Activated CD8-positive, alpha-beta memory T cell treated with anti-CD3 and anti-CD28 coated beads for 36 hours (primary cell): Measurements from ENCODE around the gene DNAAF2. TPM values are rescaled to one million over a fixed set of nuclear protein-coding genes. Genes with fewer than 3 reads are reported as not detected.
"Not testable (repeated sequence)": the region's sequence is repeated elsewhere in the genome, so short reads cannot be mapped to it uniquely, and the experiment has no call there.

ENCODE experiments used
- CTCF ChIA-PET: fragments of 350-600 bp; sonication (Branson Sonifier 250); formaldehyde crosslinking; loops from one replicate; lab custom pipeline; 2021; ENCODE audit warnings: antibody characterized with exemption; lab: Charles Lee
- POLR2A ChIA-PET: fragments of 350-600 bp; sonication (Branson Sonifier 250); formaldehyde crosslinking; loops from one replicate; lab custom pipeline; 2021; ENCODE audit warnings: antibody characterized with exemption; lab: Charles Lee
- total RNA-seq, 2 experiments: library from RNA; stranded (reverse); gene quantifications; one replicate each; pipeline ENCODE4 v1.2.3, GENCODE V29; 2021

Gene DNAAF2
- total RNA-seq, result 10 to 100 TPM; 17.1 to 17.8 TPM

DNA sequence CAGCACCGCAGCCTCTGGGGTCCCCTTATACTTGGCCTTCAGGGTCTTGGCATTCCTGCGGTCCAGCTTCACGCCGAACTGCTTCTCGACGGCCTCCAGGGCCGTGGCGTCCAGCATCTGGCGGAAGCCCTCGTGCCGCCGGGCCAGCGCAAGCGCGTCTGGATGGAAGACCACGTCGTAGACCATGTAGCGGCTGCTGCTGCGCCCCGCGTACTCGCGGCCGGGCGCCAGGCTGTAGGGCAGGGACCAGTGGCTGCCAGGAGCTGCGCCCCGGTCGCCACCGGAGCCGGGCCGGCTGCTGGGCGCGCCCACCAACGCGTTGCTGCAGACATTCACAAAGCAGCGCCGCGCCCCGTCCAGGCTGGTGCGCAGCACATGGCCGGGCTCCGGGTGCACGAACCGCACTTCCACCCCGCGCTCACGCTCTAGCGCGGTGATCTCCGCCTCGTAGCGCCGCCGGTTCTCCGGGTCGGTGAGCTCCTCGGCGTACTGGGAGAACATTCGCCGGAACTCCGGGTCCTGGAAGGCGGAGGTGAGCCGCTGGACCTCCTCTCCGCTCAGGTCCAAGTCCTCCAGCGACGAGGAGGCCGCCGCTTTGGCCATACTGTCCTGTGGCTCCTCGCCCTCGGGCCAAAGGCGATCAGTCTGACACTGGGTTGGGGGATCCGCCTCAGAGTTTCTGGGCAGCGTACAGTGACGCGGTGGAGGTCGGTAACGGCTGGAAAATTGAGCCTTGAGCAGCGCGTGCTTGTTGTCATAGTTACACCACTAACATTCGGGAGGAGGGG is at the start of gene DNAAF2:
Gene DNAAF2, minus strand, starts transcription at position 698 of the 788 bp plus-strand sequence. Its CDS starts 95 bp downstream, at position 603.
- POLR2A ChIA-PET, result interaction anchor here (0.8 to 4.5 kb wide), 8 partner anchors 11 to 364 kb away, joined by 3 to 39 read pairs (median 6); partner anchors contain the start of genes KLHDC2, MGAT2, NEMF and RPL36AL
- CTCF ChIA-PET, result interaction anchor here (1.0 to 5.2 kb wide), 12 partner anchors 10 to 599 kb away, joined by 3 to 63 read pairs (median 5); partner anchors contain the start of genes KLHDC2, LRR1, MGAT2 and RPL36AL

- CTCF ChIA-PET, result no interaction called here
- POLR2A ChIA-PET, result no interaction called here
These were observed 44.2 kb upstream of the DNAAF2 start for GRCh38 chr14:49679271-49679670.

DNA sequence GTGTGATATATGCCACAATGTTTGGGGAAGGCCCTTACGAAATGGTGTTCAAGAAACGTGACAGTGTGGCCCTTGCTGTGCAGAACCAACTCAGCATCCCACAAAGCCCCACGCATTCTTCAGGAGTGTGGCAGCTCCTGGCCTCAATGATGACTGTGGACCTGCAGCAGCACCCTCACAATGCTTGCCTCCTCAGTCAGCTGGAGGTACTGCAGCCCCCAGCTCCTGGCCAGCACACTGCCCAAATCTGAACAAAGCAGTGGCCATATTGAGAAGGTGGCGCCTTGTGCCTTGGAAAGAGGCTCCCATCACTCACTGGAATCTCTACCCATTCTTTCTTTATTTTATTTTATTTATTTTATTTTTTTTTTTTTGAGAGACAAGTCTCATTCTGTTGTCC is 42.6 kb upstream of the DNAAF2 start:
- ChIA-PET CTCF (interaction anchor here (1.2 kb wide), 1 partner anchor 153 kb away, joined by 4 read pairs; no protein-coding TSS in a partner anchor), POLR2A (no interaction called here)

- ChIA-PET CTCF (no interaction called here), POLR2A (no interaction called here)
These were observed 38.5 kb upstream of the DNAAF2 start for GRCh38 chr14:49673586-49673985.

- POLR2A ChIA-PET, result interaction anchor here (0.6 kb wide), 1 partner anchor 134 kb away, joined by 3 read pairs; no protein-coding TSS in a partner anchor
- CTCF ChIA-PET, result interaction anchor here (0.6 to 1.0 kb wide), 2 partner anchors 16 to 20 kb away, joined by 5 to 9 read pairs; no protein-coding TSS in a partner anchor
These were observed 35.4 kb upstream of the DNAAF2 start for GRCh38 chr14:49670475-49670874.

DNA sequence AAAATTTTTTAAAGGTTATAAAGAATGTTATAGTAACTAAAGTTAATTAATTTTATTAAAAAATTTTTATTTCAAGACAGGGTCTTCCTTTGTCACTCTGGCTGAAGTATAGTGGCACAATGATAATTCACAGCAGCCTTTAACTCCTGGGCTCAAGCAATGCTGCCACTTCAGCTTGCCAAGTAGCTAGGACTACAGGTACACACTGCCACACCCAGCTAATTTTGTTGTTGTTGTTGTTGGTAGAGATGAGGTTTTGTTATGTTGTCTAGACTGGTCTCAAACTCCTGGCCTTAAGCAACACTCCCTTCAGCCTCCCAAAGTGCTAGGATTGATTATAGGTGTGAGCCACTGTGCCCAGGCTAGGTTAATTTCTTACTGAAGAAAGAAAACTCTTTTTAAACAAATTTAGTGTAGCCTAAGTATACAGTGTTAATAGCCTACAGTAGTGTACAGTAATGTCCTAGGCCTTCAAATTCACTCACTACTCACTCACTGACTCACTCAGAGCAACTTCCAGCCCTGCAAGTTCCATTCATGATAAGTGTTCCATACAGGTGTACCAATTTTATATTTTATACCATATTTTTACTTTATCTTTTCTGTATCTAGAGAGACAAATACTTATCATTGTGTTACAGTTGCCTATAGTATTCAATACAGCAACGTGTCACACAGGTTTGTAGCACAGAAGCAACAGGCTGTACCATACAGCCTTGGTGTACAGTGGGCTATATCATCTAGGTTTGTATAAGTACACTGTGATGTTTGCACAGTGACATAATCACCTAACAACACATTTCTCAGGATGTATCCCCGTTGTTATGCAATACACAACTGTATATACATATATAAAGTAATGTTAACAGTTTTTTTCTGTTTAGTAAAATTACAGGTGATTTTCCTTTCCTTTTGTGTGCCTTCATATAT is 24.7 kb upstream of the DNAAF2 start:
- POLR2A ChIA-PET, result no interaction called here
- CTCF ChIA-PET, result no interaction called here

GRCh38 chr14:49657500-49657899 is 22.5 kb upstream of the DNAAF2 start:
- CTCF ChIA-PET, POLR2A ChIA-PET: not testable (repeated sequence)

- ChIA-PET POLR2A (no interaction called here), CTCF (no interaction called here)
These were observed 19.5 kb upstream of the DNAAF2 start for GRCh38 chr14:49654511-49654910.

DNA sequence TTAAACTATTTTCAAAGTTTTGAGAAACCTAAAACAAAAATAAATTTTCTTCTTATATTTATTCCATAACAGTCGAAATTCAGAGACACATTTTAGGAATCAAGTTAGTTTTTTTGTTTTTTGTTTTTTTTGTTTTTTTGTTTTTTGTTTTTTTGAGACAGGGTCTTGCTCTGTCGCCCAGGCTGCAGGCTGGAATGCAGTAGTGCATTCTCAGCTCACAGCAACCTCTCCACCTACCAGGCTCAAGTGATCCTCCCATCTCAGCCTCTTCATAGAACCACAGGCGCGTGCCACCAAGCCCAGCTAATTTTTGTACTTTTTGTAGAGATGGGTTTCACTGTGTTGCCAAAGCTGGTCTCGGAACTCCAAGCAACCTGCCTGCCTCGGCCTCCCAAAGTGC is 18.5 kb upstream of the DNAAF2 start:
- CTCF ChIA-PET, result interaction anchor here (0.5 kb wide), 1 partner anchor 73 kb away, joined by 3 read pairs; no protein-coding TSS in a partner anchor
- POLR2A ChIA-PET, result no interaction called here

DNA sequence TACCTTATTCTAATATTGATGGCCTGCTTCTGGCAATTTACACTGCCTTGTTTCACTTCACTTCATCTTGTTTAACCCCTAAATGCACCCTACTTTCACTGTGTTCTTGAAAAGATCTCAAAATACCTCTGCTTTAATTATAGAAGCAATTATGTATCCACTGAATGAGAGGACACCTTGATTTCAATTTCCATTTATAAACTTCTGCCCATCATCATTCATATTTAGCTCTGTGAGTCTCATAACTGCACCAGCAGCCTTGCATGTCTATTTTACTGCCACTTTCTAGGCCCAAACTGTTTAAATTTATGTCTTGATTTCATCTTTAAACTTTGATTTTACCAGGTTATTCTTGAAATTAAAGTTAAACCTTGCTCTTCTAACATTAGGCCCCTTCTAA is 7.1 kb upstream of the DNAAF2 start:
- ChIA-PET CTCF (no interaction called here), POLR2A (no interaction called here)

GRCh38 chr14:49641697-49642129 is 6.7 kb upstream of the DNAAF2 start:
- ChIA-PET CTCF (no interaction called here), POLR2A (no interaction called here)

GRCh38 chr14:49640540-49641417 is 5.7 kb upstream of the DNAAF2 start:
- POLR2A ChIA-PET, result interaction anchor here (1.0 kb wide), 1 partner anchor 20 kb away, joined by 3 read pairs; the partner anchor contains the start of genes MGAT2 and RPL36AL
- CTCF ChIA-PET, result interaction anchor here (0.6 to 0.7 kb wide), 2 partner anchors 24 to 400 kb away, joined by 3 read pairs; no protein-coding TSS in a partner anchor

DNA sequence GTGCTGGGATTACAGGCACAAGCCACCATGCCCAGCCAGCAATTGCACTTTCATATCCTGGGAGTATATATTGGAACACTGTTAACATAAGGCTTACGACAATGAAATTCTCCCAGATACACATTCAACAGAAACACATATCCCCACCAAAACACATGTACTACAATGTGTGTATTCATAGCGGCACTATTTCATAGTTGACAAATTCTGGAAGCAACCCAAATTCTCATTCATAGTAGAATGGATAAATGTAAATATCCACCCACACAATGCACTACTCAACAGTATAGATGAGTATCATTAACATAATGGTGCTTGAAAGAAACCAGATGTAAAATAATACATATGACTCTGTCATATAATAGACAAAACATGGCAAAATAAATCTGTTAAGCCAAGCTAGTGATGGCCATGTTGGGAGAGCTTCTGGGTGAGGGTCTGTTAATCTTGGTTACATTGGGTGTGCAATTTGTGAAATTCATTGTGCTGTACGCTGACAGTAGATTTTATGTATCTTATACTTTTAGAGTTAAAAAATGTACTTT is 2.6 kb upstream of the DNAAF2 start:
- ChIA-PET POLR2A (no interaction called here), CTCF (interaction anchor here (1.9 kb wide), 1 partner anchor 17 kb away, joined by 4 read pairs; the partner anchor contains the start of genes MGAT2 and RPL36AL)

GRCh38 chr14:49636866-49637265 is 1.8 kb upstream of the DNAAF2 start:
- POLR2A ChIA-PET, result no interaction called here

DNA sequence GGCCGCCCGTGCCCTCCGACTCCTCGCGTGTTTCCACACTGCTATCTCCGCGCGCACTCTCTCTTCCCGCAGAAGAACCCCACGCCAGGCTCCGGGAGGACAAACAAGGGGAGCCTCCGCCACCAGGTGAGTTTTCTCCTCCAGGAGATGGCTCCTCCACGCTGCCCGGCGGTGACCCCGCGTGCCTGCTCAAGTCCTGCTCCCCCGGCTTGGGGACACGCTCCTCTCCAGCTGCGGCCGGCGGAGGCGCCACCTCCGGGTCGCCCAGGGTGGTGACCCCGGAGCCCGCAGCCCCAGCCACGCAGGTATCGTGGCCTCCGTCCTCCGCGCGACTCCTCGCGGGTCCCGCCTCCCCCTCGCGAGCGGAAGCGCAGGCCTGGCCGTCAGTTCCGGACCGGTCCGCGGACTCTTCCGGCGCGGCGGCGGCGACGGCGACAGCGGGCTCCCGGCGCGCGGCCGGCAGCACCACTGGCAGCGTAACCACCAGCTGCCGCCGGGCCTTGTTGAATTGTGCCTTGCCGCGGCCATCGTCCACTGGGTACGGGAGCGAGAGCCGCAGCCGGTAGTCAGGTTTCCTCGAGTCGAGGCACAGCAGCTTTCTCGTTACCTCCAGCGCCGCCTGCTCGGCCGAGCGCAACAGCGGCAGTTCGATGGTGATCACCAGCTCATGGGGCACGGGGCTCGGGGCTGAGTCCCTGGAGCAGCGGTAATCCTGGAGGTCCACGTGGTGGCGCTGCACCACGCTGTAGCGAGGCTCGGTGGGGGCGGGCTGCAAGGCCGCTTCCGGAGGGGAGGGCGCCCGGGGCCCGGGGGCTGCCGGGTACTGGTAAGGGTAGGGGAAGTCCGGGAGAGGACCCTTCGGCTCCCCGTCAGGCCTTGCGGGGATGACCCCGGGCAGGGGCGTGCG is 1.2 kb downstream of the DNAAF2 start:
- ChIA-PET CTCF (interaction anchor here (0.6 to 5.2 kb wide), 15 partner anchors 11 to 599 kb away, joined by 3 to 63 read pairs (median 4); partner anchors contain the start of genes KLHDC2, LRR1, MGAT2 and NEMF), POLR2A (interaction anchor here (0.6 to 4.5 kb wide), 11 partner anchors 8 to 365 kb away, joined by 3 to 39 read pairs (median 3); partner anchors contain the start of genes KLHDC2, LRR1, MGAT2 and NEMF)

More at GRCh38 chr14:49636866-49637265, 1.8 kb upstream of the DNAAF2 start:
- CTCF ChIA-PET, result interaction anchor here (1.9 kb wide), 1 partner anchor 16 kb away, joined by 4 read pairs; the partner anchor contains the start of genes MGAT2 and RPL36AL
